IMR-90 (cell line): ENCODE data around the gene UBXN11.
A peak's percentile ranks its signal among the peaks of the same experiment; 100 is the strongest.

ENCODE experiments used
- CHD1 ChIP-seq: IDR thresholded peaks from 2 replicates; pipeline ENCODE4 v1.6.1; 2012; ENCODE audit warnings: low read depth, low read length, improper control_type of control experiment
- CTCF ChIP-seq: conservative IDR thresholded peaks from 2 replicates; pipeline ENCODE4 v1.5.1; 2012; ENCODE audit warnings: mild to moderate bottlenecking, low read depth, low read length, improper control_type of control experiment
- MAZ ChIP-seq: IDR thresholded peaks from 2 replicates; pipeline ENCODE4 v1.6.1; 2012; ENCODE audit warnings: low read depth, mild to moderate bottlenecking, low read length, improper control_type of control experiment, moderate library complexity, borderline replicate concordance
- POLR2A ChIP-seq: IDR thresholded peaks from 2 replicates; pipeline ENCODE4 v1.6.1; 2012; ENCODE audit warnings: mild to moderate bottlenecking, low read depth, low read length
- SMC3 ChIP-seq: fragments of 150-350 bp; IDR thresholded peaks from 2 replicates; pipeline ENCODE4 v1.6.1; 2016; ENCODE audit warnings: low read depth, mild to moderate bottlenecking, antibody characterized with exemption, low read length, moderate library complexity

GRCh38 chr1:26233903-26234643 is 72.4 kb downstream of the UBXN11 start, which contains the start of gene CEP85:
- TF ChIP-seq SMC3 (peak; percentile 45), CHD1 (no peak), CTCF (peak; percentile 84), POLR2A (peak; percentile 35; the same call in 1 of the 2 replicates), MAZ (peak; percentile 47; the same call in 1 of the 2 replicates)
